Retina (tissue), 1 donor: ENCODE measurements around the gene TTR.
A peak's percentile ranks its signal among the peaks of the same experiment; 100 is the strongest.

Experiments
- DNase-seq: peaks from one replicate; pipeline ENCODE4 v3.0.0-alpha.2; 2016

Gene TTR

DNA sequence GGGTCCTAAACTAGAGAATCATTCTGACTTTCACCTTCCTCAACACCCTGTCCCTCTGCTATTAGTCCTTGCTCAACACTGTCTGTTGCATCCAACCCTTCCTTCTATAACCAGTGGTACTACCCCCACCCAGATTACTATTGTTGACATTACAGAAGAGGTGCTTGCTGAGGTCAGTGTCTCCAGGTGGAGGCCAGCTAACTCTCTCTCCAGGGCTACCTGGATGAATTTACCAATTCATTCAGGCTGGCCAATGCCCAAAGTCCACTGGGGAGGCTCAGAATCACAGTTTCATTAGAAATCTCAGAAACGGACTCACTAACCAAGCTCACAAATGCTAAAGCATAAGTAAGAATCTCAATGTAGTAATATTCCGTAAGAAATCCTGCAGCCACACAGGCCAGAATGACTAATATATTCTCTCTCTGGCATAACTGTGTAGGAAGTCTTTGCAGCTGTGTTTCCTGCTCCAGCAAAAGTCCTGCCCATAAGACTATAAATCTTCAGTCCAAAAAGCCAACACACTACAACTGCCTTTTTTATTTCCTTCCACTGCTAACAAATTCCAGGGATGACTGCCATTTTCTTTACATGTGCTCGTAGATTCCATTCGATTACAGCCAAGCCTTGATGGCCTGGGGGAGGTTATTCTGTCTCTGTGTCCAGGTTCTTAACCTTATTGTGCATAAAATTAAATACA, 10.0 kb upstream of the TTR start:
- no peak for DNase-seq

DNA sequence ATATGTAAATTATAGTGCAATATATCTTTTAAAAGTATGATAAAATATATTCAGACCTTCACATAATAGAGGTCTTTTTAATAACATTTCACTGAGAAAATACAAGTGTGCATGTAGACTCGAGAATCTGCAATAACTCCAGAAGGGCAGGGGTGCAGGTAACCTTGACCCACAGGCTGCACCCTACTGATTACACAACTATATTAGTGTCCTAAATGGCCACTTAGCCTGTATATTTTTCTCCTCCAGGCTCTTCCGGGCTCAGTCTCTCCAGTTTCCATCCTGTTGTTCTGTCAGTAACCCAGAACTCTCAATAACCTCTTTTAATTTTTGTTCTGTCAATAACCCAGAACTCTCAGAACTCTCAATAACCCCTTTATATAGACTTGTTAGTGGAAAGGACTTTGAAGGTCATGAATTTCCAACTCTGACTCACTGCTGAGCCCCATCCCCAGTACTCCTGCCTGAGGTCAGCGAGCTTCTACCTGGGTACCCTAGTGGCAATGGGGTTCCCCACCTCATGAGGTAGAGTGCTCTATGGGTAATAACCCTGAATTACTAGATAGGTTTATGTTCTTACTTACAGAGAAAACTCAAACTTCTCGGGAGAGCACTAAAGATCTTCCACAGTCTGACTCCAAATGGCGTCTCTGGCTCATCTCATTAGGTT, 8.4 kb upstream of the TTR start:
- DNase-seq = no peak

DNA sequence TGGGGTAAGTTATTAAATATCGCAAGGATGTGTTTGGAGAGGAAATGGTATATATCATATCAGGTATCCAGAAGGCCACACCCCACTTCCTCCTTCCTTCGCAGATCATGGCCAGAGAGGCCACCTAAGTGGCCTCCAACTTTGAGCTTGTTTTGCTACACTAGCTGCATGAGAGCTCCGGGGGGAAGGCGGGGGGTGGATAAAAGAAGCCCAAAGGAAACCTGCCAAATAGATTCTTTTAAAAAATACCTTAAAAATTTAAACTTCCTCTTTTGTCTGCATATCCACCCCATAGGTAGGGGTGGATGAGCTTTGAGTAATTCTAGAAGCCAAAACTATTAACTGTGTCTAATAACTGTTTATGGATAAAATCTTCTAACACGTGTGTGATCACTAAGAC, 5.7 kb upstream of the TTR start:
- no peak for DNase-seq

DNA sequence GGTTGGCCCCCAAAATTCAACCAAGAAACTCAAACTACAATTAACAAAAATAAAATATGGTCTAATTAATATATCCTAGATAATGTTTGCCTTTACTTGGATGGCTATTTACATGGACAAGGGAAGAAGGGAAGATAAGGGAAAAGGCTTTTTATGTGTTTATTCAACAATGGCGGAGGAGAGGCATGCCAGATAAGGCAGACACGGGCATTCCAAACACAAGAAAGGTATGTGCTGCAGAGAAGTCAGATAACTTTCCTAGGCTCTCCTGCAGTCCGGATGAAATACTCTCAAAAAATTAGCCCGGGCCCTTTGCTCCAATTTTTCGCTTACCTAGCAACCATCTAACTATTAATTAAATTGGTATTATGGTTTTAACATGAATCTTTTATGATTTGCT, 5.1 kb upstream of the TTR start:
- no peak for DNase-seq

DNA sequence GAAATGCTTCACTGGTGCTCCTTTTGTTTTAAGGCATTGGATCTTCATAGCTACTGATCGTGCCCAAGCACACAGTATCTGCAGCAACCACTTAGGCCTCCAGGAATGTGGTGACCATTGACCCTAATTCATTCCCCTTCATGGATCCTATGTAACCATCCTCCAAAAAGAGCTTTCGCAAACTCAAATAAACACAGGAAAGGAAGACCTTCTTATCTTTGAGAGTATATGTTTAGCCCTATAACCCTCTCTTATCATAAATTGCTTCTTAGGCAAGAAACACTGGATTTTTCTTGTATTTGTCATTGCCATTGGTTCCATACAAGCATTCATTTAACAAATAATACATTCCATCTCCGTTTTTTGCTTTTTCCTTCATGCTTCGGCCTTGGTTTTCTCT, 4.1 kb upstream of the TTR start:
- DNase-seq = no peak

DNA sequence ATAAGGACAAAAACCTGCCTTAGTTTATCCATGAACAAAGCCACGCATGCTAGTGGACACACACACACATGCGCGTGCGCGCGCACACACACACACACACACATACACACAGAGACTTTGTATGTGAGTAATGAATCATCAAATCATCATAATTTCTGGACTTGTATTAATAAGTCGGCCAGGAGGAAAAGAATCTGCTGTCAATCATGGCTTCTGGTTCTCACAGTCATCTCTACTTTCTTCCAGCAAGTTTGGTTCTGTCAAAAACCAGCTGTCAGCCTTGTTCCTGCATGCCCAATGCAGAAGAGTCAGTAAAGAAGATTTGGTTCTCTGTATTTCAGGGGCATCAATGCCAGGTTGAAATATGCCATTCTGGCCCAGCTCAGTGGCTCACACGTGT, 1.1 kb upstream of the TTR start:
- DNase-seq = no peak

DNA sequence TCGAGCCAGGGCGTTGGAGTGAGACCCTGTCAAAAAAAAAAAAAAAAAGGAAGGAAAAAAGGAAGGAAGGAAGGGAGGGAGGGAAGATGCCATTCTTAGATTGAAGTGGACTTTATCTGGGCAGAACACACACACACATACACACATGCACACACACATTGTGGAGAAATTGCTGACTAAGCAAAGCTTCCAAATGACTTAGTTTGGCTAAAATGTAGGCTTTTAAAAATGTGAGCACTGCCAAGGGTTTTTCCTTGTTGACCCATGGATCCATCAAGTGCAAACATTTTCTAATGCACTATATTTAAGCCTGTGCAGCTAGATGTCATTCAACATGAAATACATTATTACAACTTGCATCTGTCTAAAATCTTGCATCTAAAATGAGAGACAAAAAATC, 564 bp upstream of the TTR start:
- DNase-seq = no peak

DNA sequence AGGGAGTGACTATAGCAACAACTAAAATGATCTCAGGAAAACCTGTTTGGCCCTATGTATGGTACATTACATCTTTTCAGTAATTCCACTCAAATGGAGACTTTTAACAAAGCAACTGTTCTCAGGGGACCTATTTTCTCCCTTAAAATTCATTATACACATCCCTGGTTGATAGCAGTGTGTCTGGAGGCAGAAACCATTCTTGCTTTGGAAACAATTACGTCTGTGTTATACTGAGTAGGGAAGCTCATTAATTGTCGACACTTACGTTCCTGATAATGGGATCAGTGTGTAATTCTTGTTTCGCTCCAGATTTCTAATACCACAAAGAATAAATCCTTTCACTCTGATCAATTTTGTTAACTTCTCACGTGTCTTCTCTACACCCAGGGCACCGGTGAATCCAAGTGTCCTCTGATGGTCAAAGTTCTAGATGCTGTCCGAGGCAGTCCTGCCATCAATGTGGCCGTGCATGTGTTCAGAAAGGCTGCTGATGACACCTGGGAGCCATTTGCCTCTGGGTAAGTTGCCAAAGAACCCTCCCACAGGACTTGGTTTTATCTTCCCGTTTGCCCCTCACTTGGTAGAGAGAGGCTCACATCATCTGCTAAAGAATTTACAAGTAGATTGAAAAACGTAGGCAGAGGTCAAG, 955 bp downstream of the TTR start:
- no peak for DNase-seq

DNA sequence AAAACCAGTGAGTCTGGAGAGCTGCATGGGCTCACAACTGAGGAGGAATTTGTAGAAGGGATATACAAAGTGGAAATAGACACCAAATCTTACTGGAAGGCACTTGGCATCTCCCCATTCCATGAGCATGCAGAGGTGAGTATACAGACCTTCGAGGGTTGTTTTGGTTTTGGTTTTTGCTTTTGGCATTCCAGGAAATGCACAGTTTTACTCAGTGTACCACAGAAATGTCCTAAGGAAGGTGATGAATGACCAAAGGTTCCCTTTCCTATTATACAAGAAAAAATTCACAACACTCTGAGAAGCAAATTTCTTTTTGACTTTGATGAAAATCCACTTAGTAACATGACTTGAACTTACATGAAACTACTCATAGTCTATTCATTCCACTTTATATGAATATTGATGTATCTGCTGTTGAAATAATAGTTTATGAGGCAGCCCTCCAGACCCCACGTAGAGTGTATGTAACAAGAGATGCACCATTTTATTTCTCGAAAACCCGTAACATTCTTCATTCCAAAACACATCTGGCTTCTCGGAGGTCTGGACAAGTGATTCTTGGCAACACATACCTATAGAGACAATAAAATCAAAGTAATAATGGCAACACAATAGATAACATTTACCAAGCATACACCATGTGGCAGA, 3.6 kb downstream of the TTR start:
- DNase-seq = no peak

DNA sequence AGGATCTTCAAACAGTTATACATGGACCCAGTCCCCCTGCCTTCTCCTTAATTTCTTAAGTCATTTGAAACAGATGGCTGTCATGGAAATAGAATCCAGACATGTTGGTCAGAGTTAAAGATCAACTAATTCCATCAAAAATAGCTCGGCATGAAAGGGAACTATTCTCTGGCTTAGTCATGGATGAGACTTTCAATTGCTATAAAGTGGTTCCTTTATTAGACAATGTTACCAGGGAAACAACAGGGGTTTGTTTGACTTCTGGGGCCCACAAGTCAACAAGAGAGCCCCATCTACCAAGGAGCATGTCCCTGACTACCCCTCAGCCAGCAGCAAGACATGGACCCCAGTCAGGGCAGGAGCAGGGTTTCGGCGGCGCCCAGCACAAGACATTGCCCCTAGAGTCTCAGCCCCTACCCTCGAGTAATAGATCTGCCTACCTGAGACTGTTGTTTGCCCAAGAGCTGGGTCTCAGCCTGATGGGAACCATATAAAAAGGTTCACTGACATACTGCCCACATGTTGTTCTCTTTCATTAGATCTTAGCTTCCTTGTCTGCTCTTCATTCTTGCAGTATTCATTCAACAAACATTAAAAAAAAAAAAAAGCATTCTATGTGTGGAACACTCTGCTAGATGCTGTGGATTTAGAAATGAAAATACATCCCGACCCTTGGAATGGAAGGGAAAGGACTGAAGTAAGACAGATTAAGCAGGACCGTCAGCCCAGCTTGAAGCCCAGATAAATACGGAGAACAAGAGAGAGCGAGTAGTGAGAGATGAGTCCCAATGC, 4.6 kb downstream of the TTR start:
- DNase-seq = no peak

DNA sequence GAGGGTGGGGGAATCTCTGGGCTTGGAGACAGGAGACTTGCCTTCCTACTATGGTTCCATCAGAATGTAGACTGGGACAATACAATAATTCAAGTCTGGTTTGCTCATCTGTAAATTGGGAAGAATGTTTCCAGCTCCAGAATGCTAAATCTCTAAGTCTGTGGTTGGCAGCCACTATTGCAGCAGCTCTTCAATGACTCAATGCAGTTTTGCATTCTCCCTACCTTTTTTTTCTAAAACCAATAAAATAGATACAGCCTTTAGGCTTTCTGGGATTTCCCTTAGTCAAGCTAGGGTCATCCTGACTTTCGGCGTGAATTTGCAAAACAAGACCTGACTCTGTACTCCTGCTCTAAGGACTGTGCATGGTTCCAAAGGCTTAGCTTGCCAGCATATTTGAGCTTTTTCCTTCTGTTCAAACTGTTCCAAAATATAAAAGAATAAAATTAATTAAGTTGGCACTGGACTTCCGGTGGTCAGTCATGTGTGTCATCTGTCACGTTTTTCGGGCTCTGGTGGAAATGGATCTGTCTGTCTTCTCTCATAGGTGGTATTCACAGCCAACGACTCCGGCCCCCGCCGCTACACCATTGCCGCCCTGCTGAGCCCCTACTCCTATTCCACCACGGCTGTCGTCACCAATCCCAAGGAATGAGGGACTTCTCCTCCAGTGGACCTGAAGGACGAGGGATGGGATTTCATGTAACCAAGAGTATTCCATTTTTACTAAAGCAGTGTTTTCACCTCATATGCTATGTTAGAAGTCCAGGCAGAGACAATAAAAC, 6.5 kb downstream of the TTR start:
- no peak for DNase-seq

DNA sequence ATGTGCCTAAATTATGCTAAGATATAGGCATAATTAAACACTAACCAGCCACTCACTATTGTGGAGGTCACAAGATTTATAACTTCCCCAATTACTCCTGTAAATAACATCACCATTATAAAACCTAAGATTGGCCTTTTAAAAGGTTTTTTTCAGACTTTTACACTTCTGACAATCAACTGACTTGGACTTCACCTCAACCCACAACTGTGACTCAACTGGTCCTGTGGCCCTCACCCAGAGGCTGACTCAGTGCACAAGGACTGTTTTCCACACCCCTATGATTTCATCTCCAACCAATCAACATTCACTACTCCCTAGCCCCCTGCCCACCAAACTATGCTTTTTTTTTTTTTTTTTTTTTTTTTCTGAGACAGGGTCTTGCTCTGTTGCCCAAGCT, 11.6 kb downstream of the TTR start:
- DNase-seq = no peak

DNA sequence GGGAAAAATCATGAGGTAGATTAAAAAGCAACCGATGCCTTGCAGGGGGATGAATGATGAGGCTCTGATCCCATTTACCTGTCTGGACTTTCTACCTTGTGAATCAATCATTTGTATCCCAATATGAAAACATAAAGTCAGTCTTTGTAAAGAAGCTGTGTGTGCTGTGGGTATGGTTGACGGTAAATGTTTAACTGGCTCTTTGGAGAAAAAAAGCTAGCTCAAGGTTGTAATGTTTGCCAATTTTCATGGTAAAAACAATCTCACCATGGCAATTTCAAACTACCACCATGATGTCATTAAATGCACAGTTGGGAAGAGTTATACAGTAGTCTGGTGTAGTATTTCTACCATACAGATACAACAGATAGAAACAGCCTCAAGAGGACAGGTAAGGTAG, 14.6 kb downstream of the TTR start:
- no peak for DNase-seq

DNA sequence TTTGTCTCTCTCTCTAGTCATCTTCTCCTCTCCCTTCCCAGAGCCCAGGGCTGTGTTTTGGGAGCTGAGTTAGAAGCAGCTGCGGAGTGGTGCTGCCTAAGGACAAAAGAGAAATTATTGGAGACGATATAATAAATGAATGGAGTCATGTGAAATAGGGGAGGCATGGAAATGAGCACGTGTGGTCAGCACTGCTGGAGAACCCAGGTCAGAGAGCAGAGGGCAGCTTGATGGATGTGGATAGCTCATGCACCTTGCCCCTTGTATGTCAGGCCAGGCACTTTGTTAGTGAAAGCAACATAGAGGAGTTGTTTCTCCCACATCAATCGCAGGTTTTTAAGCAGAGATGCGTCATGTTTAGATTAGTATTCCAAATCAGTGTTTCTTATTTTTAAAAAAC, 15.7 kb downstream of the TTR start:
- no peak for DNase-seq

DNA sequence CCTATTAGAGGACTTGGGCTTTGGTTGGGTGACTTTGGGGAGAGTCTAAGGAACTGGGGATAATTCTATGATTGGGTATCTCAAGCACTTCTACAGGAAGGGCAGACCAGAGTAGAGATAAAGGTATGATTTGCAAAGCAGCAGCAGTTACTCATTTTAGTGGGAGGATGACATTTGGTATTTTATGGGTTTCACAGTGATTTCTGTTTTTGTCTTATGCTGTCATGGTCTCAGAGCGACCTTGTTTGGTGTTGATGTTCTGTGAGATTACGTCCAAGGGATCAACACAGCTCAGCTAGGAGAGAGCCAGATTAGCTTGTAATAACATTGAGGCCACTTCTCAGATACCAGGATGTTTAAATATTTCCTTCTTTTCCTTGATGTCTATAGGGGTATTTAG, 18.2 kb downstream of the TTR start:
- no peak for DNase-seq

DNA sequence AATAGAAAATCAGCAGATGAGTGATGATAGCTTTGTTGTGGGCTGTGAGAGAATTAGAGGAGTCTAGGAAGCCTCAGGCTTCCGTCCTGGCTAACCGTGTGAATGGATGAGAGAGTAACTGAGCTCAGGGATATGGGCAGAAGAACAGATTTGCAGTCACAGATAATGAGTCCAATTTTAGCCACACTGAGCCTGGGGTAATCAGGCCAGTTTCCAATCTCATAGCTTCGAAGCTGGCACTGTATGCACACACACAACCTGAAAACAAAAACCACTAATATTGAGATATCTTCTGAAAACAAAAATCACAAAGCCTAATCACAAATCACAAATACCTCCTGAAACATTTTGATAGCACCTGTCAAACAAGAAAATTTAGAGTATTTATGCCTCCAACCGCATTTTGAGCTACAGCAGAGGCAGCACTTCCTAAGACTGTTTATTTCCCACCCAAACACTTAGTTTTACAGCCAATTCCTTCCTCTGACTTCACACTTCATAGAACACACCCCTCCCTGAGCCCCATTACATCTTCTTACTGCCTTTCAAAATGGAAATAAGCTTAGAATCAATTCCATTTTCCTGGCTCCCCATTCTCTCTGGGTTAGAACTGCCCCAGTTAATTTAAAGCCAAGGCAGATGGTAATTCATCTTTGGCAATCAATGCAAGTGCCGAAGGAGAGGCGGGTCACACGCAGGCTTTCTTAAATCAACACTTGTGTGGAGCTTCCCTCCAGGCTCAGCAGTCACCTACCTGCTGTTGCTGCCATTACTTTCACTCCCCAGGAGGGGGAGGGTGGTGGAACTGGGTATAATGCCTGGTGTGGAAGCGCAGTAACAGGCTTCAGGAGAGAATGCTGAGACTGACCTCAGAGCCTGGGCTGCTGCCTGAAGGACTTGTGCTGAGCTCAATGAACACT, 18.9 kb downstream of the TTR start:
- peak; percentile 24 for DNase-seq

DNA sequence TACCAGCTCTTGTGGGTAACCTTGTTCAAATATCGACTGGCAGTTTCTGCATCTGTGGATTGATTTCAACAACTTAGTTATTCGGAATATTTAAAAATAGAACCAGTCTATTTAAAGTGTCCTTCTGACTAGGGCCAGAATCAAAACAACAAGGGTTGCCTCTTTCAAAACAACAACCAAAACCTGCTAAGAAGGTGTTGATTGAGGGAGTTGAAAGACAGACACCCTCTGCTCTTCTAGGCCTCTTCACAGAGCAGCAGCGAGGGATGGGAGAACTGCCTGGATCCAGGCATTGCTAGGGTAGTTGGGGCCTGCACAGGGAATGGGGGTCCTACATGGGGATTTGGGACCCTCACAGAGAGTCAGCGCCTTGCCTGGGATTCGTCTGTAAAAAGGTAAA, 19.8 kb downstream of the TTR start:
- DNase-seq = no peak

DNA sequence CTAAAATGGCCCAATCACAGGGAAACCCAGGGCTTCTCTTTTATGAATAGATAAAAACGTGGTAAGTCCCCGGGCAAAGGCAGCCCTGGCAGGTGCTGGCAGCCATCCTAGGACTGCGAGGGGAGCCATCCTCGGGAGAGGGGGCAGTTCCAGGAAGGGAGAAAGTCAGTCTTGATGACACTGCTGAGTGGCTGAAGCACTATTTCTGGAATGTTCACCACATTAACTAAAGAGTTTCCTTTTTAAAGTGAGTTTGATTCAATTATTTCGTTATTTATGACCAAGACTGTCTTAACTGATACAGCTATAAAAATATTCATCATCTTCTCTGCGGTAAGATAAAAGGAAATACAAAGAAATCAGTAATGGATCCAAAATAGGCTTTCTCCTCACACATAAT, 20.4 kb downstream of the TTR start:
- DNase-seq = no peak

DNA sequence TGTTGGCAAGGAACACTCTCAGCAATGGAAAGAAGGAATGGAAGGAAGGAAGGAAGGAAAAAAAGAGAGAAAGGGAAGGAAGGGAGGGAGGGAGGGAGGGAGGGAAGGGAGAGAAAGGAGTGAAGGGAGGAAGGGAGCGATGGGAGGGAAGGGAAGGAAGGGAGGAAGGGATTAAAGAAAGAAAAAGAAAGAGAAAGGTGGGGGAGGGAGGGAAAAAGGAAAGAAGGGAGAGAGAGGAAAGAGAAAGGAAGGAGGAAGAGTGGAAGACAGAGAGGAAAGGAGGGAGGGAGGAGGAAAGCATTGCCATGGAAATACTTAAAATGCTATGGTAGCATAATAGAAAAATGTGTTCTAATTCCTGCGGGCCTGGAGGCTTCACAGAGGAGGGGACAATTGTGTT, 22.4 kb downstream of the TTR start:
- no peak for DNase-seq

DNA sequence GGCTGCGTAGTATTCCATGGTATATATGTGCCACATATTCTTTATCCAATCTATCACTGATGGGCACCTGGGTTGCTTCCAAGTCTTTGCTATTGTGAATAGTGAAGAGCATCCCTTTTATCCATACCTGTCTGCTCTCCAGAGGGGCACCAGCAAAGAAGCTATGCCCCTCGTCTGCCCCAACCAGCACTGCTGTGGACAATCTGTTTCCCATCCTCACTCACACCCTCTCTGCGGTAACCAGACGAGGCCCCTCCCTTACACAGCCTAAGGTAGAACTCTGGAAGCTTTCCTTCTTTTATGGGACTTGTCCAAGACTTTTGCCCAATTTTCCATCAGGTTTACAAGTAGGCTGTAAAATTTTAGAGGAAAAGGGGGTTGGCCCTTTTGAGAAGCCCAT, 24.9 kb downstream of the TTR start:
- no peak for DNase-seq

DNA sequence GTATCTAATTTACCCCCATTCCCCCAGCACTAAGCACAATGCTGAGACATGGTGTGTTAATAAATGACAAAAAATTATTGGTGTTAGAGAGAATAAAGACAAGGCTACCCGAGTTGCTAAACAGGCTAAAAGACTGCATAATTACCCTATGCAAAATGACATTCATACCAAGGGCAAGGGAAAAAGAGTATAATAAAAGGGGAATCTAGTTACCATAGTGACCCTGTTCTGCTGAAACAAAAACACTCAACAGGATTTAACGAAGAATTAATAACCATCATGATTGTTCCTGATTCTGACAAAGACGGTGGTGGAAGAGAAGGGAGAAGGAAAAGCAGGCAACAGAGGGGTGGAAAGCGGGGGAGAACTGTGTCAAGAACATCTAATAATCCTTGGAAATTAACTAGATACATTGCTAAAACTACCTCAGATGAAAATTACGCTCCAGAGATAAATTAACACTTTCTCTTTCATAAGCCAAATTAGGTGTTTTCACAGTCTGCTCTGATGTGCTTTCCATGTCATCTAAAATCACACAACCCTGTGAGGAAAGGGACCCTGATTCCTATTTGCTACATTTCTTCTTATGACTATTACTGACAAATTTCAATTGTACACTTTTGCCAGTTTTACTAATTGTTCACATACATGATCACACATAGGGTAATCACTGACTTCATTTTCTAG, 25.5 kb downstream of the TTR start:
- DNase-seq = no peak
